Stimulated activated CD4-positive, alpha-beta T cell treated with anti-CD3 and anti-CD28 coated beads, Interleukin-15, amount 100 ng/mL, for 48 hours (primary cell): ENCODE results near the gene APP.
"Not testable (repeated sequence)": the region's sequence is repeated elsewhere in the genome, so short reads cannot be mapped to it uniquely, and the experiment has no call there.

ENCODE experiments used
- DNase-seq, 2 donors: peaks; one replicate each; pipeline ENCODE4 v3.0.0-alpha.2; 2020; ENCODE audit warnings: low read depth in 2 of 2

Gene APP

DNA sequence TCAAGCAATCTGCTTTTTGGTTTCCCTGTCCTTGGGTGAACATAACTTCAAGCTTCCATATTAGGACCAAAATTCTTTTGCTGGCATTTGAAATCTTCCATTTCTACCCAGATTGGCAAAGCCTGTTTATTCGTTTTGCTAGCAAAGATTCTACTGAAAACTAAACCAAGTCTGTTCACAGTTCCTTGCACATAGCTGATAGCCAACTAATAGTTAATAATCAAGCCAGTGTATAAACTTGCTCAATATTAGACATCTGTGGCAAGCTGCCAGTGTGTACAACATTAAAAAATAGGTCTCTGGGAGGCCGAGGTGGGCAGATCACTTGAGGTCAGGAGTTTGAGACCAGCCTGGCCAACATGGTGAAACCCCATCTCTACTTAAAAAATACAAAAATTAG, 6.3 kb downstream of the APP start:
- no peak for DNase-seq

DNA sequence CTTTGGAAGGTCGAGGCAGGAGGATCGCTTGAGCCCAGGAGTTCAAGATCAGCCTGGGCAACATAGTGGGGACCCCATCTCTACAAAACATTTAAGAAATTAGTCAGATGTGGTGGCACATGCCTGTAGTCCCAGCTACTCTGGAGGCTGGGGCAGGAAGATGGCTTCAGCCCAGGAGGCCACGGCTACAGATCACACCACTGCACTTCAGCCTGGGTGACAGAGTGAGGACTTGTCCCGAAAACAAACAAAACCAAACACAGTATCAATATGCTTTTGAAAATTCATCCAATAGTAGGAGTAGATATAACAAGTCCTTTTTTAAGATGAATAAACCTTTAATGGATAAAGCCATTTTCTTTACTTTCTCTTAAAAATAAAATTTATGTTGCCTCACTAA, 8.5 kb downstream of the APP start:
- DNase-seq: no peak

DNA sequence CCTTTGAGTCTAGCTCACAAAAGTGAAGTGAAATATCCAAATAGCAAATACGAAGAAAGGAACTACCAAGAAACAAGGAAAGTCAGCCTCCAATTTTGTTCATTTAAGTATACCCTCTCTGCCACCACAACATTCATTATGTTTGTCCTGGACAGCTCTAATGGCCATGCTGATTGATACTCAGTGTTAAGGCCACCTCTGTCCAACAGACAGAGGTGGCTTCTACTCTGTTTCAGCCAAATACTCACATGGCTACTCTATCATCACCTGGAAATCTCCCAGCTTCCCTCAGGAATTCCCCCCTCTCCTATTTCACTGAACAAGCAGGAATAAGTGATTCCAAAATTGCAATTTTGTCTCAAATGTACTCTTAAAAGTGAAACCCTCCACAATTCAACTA, 10.7 kb downstream of the APP start:
- DNase-seq: no peak

DNA sequence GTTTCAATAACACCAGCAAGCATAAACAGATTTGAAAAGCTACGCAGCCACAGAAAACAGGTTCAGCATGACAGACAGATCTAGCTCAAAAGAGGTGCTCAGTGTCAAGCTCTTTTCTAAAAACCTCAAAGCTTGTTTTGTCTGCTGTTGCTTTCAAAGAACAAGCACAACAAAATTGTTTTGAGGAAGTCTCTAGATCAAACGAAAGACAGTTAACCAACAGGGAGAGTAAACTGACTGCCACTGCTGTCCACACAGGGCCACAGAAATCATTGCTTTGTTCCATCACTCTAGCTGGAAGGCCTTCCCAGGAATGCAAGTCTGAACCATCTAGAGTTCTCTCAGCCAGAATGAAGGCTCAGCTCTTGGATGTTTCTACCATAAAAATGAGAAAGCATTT, 12.8 kb downstream of the APP start:
- DNase-seq: no peak

DNA sequence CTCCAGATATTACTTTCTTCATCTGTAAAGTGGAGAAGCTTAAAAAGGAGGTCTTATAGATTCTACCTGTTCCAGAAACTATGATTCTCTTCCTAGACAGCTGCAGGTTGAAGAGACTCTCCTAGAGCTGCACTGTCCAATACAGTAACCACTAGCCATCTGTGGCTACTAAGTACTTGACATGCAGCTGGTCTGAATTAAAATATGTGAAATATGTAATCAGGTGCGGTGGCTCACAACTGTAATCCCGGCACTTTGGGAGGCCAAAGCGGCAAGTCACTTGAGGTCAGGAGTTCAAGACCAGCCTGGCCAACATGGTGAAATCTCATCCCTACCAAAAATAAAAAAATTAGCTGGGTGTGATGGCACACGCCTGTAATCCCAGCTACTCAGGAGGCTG, 15.8 kb downstream of the APP start:
- DNase-seq: no peak

DNA sequence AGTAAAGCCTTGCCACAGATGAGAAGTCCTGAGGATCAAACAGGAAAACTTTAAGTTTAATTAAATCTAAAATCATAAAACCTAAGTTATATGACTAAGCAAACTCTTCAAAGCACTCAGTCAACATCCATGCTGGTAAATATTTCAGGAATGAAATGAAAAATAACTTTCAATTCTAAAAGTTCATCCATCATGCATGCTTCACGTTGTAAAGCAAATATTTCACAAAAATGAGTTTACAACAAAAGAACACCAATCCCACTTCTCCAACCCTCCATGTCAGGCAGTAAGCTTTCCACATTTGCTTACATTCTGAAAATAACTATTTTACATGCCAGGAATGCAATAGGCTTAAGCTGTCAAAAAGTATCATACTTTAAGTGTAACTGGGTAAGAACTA, 16.8 kb downstream of the APP start:
- no peak for DNase-seq

DNA sequence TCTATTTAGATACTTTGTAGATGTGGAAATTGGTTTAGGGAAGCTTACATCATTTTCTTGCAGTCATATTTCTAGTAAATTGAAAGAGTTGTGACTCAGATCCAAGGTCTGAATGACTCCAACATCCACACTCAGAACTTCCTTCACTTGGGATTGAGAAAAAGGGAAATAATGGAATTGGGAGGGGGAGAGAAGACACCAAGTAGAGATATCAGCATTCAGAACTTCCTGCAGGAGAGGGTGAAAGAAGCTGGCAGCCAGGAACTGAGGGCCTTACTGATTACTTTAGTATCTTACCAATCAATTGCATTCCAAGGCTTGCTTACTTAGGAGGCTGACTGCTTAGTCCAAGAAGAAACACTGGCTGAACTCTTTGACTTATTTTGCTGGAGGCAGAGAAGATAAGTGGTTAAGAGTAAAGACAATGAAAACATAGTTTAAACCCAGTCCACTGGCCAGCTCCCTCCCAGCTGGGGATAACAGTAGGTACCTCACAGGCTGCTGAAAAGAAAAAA, 21.7 kb downstream of the APP start:
- DNase-seq: no peak

DNA sequence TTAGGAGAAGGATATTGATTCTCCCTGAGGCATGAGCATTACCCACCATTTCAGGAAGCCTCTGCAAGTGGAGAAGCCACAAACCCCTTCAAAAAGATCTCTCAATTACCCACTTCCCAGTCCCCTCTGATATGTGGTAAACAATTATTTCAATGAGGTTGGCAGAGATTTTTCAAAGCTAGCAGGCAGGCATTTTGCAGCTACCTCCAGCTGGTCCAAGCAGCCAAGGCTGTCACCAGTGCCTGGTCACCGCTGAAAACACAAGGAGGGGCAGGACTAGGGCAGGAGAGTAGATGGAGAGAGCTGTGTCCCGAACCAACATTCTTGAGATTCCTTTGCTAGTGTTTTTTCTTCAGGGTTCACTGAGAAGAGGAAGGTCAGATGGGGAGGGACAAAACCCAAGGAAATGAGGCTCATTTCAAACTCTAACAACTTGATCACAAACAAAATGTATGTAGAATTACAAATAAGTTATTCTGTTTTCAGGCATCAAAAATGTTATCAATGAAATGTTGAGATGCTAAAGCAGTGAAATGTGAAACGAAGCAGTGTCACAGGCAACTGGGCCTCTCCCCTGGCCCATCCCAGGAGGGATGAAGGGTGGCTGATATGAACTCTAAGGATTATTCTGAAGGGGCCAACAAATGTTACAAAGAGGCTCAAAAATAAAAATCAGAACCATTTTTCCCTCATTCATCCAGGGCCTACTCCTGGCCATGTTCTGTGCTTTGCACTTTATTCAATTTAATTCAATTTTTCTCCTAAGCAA, 22.3 kb downstream of the APP start:
- DNase-seq: no peak

DNA sequence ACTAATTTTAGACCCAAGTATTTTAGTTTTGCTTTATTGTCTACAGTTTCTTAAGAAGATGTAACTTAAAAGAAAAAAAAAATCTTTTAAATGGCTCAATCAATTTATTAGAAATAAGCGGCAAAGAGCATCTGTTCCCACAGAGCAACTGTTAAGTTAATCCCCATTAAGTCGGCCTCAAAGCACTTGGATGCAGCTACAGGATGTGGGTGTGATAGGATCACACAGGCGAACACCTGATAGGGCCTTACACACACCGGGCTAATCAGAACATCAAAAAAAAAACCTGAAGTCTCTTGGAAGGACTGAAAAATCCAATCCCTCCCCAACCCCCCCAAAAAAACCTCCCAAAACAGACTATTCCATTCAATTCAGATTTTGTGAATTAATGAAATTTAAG, 23.0 kb downstream of the APP start:
- no peak for DNase-seq

DNA sequence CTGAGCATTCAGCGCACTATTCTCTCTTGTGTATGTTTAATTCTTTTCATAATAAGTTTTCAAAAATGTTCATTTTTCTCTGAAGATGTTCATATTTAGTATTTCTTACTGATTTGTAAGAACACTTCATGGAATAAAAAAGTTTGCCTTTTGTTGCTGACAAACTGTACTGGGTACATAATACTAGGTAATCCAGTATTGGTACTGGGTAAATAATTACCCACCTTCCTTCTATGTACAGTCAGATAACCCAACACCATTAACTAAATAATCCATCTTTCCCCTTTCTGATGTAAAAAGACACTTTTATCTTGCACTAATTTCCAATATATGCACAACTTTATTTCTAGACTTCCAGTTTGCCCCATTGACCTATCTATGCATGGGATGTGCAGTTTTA, 23.9 kb downstream of the APP start:
- DNase-seq: no peak

DNA sequence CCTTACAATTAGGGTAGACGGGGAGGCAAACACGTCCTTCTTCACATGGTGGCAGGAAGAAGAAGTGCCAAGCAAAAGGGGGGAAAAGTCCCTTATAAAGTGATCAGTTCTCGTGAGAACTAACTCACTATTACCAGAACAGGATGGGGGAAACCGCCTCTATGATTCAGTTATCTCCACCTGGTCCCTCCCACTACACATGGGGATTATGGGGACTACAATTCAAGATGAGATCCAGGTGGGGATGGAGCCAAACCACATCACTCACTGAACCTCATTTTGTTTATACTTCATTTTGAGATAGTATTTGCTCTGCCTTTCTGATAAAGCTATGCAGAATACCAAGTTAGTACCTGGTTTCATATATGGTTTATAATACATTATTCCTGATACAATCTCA, 26.5 kb downstream of the APP start:
- no peak for DNase-seq

DNA sequence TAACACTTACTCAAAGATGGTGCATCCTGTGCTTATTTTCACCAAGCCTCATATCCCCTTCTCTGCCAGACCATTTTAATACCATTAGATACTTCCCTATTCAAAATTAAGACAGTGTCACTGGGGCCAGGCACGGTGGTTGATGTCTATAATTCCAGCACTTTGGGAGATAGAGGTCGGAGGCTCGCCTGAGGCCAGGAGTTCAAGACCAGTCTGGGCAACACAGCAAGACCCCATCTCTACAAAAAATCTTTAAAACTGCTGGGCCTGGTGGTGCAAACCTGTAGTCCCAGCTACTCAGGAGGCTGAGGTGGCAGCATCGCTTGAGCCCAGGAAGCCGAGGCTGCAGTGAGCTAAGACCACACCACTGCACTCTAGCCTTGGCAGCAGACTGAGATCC, 28.2 kb downstream of the APP start:
- DNase-seq: no peak

DNA sequence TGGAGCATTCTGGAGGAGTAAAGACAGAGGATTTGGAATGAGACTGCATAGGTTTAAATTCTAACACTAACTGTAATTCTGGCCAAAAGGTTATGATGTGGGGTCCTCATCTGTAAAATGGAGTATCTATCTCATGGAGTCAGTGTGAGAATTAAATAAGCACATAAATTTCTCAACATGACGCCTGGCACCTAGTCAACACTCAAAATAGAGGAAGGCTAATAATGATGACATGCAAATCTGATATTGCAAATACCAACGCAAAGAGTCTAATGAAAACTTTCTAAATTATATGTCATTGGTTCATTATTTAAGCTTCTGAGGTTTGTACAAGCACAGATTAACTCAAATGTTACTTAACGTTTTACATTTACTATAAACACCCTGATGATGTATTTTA, 29.6 kb downstream of the APP start:
- DNase-seq: no peak

DNA sequence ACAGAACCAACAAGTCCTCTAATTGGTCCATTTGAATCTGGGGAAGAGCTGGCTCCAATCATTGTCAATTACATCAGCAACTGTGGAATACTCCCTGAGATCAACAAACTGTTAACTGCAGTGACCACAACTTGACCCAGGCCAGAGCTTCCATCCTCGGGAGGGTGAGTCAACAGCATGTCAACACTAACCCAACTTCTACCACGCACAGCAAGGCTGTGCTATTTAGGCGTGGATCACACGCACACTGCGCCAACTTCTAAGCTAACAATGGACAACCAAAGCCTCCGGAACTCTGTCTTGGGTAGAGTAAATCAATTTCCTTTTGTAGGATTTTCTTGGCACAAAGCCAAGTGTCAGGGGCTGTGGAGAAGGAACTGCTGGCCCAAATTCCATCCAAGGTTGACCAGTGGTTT, 30.4 kb downstream of the APP start:
- DNase-seq: no peak

DNA sequence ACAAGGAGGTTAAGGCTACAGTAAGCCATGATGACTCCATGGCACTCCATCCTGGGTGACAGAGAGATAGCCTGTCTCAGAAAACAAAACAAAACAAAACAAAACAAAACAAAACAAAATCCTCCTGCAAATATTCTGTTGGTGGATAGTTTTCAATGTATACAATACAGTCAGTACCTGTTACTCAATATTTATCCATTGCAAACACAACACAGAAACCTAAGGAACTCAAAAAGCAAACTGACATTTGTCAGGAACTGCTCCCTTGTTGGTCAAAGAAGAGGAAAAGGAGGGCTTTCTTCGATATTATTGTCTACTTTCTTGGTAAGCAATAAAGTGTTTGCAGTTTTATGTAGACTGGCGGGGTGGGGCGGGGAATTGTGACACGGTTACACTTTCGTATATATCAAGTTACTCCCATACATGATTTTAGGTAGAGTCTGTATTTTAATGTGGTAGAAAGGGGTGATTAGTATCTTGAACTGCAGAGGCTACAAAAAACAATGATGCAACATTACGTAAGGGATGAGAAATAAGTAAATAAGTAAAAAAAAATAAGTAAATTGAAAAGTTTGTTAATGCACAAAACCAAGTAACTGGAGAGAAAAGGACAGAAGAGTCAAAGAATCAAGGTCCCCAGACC, 31.8 kb downstream of the APP start:
- no peak for DNase-seq

DNA sequence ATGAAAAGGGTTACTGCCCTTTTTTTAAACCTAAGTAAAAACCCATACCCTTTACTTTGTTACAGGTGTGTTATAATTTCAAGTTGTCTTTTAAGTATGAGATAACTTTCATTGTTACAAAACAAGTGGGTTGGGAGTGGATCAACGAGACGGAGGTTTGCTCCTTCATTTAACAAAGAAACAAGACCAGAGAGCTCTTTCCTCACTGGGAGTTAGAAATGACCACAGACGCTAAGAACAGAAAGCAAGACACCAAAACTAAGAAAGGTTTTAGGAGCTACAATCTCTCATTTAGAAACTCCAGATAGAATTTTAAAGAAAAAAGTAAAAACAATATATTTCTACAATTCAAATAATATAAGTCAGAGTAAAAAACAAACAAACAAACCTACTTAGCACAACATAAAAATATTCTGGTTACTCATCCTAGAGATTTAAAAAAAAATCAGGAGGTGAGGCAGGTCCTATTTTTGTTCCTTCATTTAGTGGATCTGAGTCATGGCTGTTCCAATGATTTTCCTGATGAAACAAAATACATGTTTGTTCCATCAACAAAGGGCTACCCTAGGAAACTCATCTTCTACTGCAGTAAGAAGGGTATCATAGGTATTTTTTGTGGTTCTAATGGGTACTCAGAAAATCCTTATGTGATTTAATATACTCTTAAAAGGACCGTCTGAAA, 33.0 kb downstream of the APP start:
- DNase-seq: no peak

DNA sequence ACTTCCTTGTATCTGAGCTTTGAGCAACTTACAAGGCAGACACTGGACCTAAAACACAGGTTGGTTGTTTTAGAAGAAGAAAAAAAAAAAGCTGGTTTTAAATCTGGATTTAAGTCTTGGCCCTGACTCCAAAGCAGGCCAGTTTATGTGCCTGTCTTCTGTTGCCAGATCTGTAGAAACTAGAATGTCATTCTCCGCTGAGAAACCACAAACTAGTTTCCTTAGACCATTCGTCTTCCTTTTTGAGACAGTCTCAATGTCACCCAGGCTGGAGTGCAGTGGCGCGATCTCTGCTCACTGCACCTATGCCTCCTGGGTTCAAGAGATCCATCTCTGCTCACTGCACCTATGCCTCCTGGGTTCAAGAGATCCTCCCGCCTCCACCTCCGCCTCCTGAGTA, 33.9 kb downstream of the APP start:
- no peak for DNase-seq

DNA sequence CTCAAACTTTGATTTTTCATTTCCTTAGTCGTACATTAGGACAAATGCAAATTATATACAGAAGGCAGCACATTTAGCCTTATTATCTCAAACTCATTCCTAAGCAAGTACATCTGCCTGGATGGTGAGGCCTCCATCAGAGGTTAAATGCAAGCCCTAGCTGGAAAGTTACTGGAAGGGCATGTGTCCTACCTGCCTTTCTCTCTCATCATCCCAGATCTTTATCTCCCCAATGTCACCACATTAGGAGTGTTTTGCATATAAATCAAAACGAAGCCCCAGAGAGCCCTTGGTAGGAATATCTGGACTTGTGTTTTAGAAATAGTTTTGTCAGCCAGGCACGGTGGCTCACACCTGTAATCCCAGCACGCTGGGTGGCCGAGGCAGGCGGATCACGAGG, 35.0 kb downstream of the APP start:
- no peak for DNase-seq

DNA sequence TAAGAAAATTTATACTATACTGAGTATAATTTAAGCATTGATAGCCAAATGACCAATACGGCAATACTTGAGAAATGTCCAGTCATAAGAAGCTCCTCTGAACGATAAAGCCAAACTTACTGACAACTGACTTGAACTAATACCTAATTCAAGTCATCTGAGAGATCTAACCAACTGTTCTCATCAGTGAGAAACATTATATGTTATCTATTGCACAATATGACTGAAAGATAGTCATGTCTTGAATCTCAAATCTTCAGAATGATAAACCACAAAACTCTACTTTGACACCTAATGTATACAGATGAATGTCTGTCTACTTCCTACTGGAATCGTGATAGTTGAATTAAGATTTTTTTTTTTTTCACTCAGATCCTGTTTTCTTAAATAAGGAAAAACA, 39.0 kb downstream of the APP start:
- DNase-seq: no peak

DNA sequence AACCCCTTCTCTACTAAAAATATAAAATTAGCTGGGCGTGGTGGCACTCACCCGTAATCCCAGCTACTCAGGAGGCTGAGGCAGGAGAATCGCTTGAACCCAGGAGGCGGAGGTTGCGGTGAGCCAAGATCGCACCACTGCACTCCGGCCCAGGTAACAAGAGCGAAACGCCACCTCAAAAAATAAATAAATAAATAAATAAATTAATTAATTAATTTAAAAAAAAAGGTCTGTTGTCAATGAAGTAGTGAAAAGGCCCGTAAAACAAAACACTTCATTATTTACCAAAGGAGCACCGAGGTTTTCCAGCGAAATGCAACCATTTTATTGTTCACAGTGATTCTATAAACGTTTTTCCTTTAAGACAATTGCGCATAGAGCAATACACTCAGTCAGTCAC, 39.5 kb downstream of the APP start:
- DNase-seq: not testable (repeated sequence)

DNA sequence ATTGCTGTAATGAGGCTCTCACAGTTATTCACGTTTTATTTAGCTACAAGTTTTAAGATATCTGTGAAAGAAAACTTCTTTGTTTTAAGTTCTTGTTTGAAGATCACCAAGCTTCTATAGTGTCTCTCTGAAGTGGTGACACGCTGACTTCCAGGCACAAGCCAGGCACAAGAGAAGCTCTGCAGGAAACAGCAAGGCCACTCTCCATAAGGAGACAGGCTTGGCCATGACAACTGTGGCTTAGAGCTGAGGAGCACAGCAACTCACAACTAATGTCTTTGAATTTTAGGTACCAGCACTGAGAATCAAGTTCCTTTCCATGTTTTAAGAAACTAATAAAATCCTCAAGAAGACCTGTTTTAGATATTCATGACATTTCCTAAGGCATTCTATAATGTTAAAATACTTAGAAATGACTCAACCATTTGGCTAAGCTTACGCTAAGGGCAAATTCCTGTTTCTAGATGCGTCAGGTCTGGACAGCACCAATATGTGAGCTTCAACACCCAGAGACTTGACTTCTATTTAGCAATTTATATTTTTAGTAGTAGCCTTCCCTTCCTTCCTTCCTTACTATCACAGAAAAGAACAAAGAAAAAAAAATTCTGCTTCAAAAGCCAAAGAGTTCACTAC, 40.2 kb downstream of the APP start:
- no peak for DNase-seq

DNA sequence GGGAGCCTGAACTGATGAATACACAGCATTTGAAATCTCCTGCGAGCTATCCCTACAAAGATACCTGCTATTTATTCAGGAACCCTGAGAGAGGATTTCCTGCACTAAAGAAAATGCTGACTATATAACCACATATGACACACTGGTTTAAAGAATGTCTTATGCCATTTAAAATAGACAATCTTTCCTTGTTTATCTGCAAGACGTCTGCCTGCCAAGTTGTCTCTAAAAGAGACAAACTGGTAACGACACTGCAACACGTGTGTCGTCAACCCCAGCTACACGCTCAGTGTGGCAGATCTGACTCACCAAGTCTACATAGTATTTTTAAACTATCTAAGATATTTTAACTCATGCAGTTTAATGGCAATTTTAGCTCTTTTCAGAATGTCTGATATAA, 42.7 kb downstream of the APP start:
- DNase-seq: no peak
